GM12864 (cell line): ENCODE results near the gene B4GALNT1.
"Not testable (repeated sequence)": the region's sequence is repeated elsewhere in the genome, so short reads cannot be mapped to it uniquely, and the experiment has no call there.

Source experiments
- DNase-seq: peaks from one replicate; pipeline ENCODE4 v3.0.0-alpha.2; 2011; ENCODE audit warnings: low read depth
- H3K4me3 ChIP-seq: 2 replicates; pipeline ENCODE4 v1.5.1; 2011; ENCODE audit warnings: mild to moderate bottlenecking, low read depth, low read length, control low read depth
- TF ChIP-seq, protein P1 (sequence below): IDR thresholded peaks from 2 replicates; pipeline ENCODE4 v1.5.1; 2011; ENCODE audit warnings: low read depth, mild to moderate bottlenecking, moderate library complexity, low read length, control low read depth, inconsistent platforms; ENCODE audit errors: missing control alignments

The B4GALNT1 gene

DNA sequence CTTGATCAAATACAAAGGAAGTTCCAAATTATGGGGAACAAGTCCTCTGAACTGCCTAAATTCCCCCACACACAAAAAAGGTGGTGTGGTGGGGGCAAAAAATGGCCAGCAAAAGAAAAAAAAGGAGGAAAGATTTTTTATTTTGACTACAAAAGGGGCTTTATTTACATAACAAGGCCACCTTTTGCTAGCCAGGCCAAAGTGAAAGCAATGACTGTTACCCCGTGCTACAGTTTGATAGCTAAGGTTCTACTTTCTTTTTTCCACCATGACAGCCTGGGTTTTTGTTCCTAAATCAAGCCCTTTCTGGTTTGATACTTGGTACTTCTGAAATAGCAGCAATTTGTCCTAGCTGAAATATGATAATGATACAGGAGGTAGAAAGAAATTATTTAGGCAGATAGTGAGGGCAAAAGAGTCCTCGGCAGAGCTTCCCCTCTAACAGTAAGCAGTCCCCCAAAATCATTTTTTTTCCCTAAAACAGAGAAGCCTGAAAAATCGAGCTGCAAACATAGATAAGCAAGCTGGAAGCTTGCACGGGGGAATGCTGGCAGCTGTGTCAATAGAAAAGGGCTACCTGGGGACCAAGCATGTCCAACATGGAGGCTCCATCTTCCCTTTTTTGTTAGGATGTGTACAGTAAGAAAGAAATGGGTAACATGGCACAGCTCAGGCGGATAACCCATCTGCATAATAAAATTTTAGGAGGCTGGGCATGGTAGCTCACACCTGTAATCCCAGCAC, 8.9 kb upstream of the B4GALNT1 start:
- no peak overlapping the region for H3K4me3 ChIP-seq
- TF ChIP-seq, protein P1, sequence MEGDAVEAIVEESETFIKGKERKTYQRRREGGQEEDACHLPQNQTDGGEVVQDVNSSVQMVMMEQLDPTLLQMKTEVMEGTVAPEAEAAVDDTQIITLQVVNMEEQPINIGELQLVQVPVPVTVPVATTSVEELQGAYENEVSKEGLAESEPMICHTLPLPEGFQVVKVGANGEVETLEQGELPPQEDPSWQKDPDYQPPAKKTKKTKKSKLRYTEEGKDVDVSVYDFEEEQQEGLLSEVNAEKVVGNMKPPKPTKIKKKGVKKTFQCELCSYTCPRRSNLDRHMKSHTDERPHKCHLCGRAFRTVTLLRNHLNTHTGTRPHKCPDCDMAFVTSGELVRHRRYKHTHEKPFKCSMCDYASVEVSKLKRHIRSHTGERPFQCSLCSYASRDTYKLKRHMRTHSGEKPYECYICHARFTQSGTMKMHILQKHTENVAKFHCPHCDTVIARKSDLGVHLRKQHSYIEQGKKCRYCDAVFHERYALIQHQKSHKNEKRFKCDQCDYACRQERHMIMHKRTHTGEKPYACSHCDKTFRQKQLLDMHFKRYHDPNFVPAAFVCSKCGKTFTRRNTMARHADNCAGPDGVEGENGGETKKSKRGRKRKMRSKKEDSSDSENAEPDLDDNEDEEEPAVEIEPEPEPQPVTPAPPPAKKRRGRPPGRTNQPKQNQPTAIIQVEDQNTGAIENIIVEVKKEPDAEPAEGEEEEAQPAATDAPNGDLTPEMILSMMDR = no peak
- no peak for DNase-seq

GRCh38 chr12:57640175-57641042, 7.4 kb upstream of the B4GALNT1 start:
- TF ChIP-seq, protein P1 = no peak
- no peak for DNase-seq
- no peak overlapping the region for H3K4me3 ChIP-seq

DNA sequence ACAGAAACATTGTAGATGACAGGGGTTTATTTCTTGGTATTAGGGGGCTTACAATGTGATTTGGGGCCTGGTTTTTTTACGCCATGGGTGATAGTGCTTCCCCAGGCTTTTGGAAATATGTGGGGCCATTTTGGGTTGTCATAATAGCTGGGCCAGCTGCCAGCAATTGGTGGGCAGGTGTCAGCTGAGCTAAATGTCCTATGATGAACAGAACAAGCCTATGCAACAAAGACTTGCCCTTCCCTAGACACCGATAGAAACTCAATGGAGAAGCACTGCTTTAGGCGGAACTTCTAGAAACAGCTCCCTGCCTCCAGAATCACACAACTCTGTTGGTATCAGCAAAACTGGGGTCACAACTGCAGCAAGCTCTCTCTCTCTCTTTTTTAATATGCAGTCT, 5.1 kb upstream of the B4GALNT1 start:
- DNase-seq = no peak
- TF ChIP-seq, protein P1 = no peak
- no peak overlapping the region for H3K4me3 ChIP-seq

GRCh38 chr12:57637364-57637763, 4.4 kb upstream of the B4GALNT1 start:
- TF ChIP-seq, protein P1 = no peak
- no peak overlapping the region for H3K4me3 ChIP-seq
- DNase-seq = no peak

- not testable (repeated sequence) for DNase-seq
Measured at GRCh38 chr12:57636731-57637130, 3.7 kb upstream of the B4GALNT1 start.

GRCh38 chr12:57632073-57632957, 686 bp downstream of the B4GALNT1 start:
- DNase-seq = no peak
- TF ChIP-seq, protein P1 = no peak
- peak overlapping the region; percentile 51 for H3K4me3 ChIP-seq

More at GRCh38 chr12:57636731-57637130, 3.7 kb upstream of the B4GALNT1 start:
- H3K4me3 ChIP-seq = not testable (repeated sequence)

GRCh38 chr12:57631566-57632072, 1.4 kb downstream of the B4GALNT1 start:
- no peak overlapping the region for H3K4me3 ChIP-seq
- TF ChIP-seq, protein P1 = no peak
- DNase-seq = no peak
